NCI-H2227 (cell line): Measurements from ENCODE around the gene ARMH1.

Source experiments
- DNase-seq: peaks from one replicate; lab custom pipeline; 2025; ENCODE audit not compliant: unreplicated experiment; lab: John Stamatoyannopoulos, UW

ARMH1 gene

GRCh38 chr1:44674113-44675000 lies at the start of gene ARMH1, which contains the start of gene TMEM53:
TSS of gene ARMH1 (plus strand) at chr1:44674714. CDS start at chr1:44689698, 14,984 bp downstream.
TSS of gene TMEM53 (minus strand) at chr1:44674481. CDS start at chr1:44674391, 90 bp downstream.
- peak; percentile 99 for DNase-seq

- no peak for DNase-seq
Observed at GRCh38 chr1:44625348-44625747, 49.2 kb upstream of the ARMH1 start.

GRCh38 chr1:44628962-44629756 lies 45.4 kb upstream of the ARMH1 start:
- no peak for DNase-seq

- DNase-seq: no peak
Observed at GRCh38 chr1:44630116-44630515, 44.4 kb upstream of the ARMH1 start.

GRCh38 chr1:44631333-44631646 lies 43.2 kb upstream of the ARMH1 start:
- DNase-seq: no peak

- DNase-seq: peak; percentile 92
Observed at GRCh38 chr1:44631647-44632539, 42.6 kb upstream of the ARMH1 start.

GRCh38 chr1:44632598-44632997 lies 41.9 kb upstream of the ARMH1 start:
- peak; percentile 41 for DNase-seq

GRCh38 chr1:44634606-44635189 lies 39.8 kb upstream of the ARMH1 start:
- DNase-seq: no peak

GRCh38 chr1:44635439-44635838 lies 39.1 kb upstream of the ARMH1 start:
- DNase-seq: no peak

- DNase-seq: no peak
Observed at GRCh38 chr1:44636083-44636687, 38.3 kb upstream of the ARMH1 start.

- DNase-seq: no peak
Observed at GRCh38 chr1:44636688-44637598, 37.6 kb upstream of the ARMH1 start.

- peak; percentile 62 for DNase-seq
Observed at GRCh38 chr1:44637702-44638411, 36.7 kb upstream of the ARMH1 start.

- DNase-seq: no peak
Observed at GRCh38 chr1:44640200-44640853, 34.2 kb upstream of the ARMH1 start.

GRCh38 chr1:44641126-44642102 lies 33.1 kb upstream of the ARMH1 start:
- no peak for DNase-seq

GRCh38 chr1:44642255-44642654 lies 32.3 kb upstream of the ARMH1 start:
- DNase-seq: no peak

GRCh38 chr1:44642925-44643324 lies 31.6 kb upstream of the ARMH1 start:
- no peak for DNase-seq
